PFSK-1 (cell line): ENCODE data around the gene NAA40.

Experiments
- FOXP2 ChIP-seq: optimal IDR thresholded peaks from 2 replicates; pipeline ENCODE3; 2011; ENCODE audit warnings: borderline replicate concordance, control low read depth, inconsistent platforms; ENCODE audit not compliant: insufficient read depth; ENCODE audit errors: extremely low read length, extremely low read depth
- POLR2AphosphoS5 ChIP-seq: IDR thresholded peaks from 2 replicates; pipeline ENCODE4 v1.6.1; 2012; ENCODE audit warnings: low read depth, mild to moderate bottlenecking, control low read depth, low read length, moderate library complexity
- SIN3A ChIP-seq: IDR thresholded peaks from 2 replicates; pipeline ENCODE4 v1.6.1; 2012; ENCODE audit warnings: mild to moderate bottlenecking, low read length, moderate library complexity, borderline replicate concordance; ENCODE audit not compliant: insufficient read depth
- TAF1 ChIP-seq: IDR thresholded peaks from 2 replicates; pipeline ENCODE4 v1.6.1; 2012; ENCODE audit warnings: low read length, control low read depth, borderline replicate concordance; ENCODE audit not compliant: insufficient read depth
- TF ChIP-seq, protein P1 (sequence below), 2 experiments: IDR thresholded peaks; 2 replicates each; pipeline versions ENCODE4 v1.6.1 to v1.8.0; 2011 to 2012; ENCODE audit warnings: low read depth in 2 of 2, low read length in 2 of 2, control low read depth in 1 of 2, inconsistent platforms in 1 of 2, mild to moderate bottlenecking in 1 of 2, moderate library complexity in 1 of 2; ENCODE audit not compliant: insufficient read depth in 1 of 2

The NAA40 gene

DNA sequence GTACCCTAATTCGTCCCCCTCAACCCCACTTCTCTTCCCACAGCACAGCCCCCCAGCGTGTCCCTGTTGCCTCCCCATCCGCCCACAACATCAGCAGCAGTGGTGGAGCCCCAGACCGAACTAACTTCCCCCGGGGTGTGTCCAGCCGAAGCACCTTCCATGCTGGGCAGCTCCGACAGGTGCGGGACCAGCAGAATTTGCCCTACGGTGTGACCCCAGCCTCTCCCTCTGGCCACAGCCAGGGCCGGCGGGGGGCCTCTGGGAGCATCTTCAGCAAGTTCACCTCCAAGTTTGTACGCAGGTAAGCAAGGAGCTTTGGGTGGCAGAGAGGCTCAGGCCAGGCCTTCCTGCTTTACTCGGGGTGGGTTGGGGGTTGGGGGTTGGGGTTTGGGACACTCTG lies 34.1 kb upstream of the NAA40 start:
- TF ChIP-seq SIN3A, result no peak
- TF ChIP-seq FOXP2, result no peak
- TF ChIP-seq, protein P1, sequence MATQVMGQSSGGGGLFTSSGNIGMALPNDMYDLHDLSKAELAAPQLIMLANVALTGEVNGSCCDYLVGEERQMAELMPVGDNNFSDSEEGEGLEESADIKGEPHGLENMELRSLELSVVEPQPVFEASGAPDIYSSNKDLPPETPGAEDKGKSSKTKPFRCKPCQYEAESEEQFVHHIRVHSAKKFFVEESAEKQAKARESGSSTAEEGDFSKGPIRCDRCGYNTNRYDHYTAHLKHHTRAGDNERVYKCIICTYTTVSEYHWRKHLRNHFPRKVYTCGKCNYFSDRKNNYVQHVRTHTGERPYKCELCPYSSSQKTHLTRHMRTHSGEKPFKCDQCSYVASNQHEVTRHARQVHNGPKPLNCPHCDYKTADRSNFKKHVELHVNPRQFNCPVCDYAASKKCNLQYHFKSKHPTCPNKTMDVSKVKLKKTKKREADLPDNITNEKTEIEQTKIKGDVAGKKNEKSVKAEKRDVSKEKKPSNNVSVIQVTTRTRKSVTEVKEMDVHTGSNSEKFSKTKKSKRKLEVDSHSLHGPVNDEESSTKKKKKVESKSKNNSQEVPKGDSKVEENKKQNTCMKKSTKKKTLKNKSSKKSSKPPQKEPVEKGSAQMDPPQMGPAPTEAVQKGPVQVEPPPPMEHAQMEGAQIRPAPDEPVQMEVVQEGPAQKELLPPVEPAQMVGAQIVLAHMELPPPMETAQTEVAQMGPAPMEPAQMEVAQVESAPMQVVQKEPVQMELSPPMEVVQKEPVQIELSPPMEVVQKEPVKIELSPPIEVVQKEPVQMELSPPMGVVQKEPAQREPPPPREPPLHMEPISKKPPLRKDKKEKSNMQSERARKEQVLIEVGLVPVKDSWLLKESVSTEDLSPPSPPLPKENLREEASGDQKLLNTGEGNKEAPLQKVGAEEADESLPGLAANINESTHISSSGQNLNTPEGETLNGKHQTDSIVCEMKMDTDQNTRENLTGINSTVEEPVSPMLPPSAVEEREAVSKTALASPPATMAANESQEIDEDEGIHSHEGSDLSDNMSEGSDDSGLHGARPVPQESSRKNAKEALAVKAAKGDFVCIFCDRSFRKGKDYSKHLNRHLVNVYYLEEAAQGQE (IDR thresholded peaks at IDR 0.05; ENCODE audit: insufficient read depth in 1 of 2, low read depth in 2 of 2, low read length in 2 of 2), result no peak
- no peak for TF ChIP-seq TAF1
- no peak for TF ChIP-seq POLR2AphosphoS5

DNA sequence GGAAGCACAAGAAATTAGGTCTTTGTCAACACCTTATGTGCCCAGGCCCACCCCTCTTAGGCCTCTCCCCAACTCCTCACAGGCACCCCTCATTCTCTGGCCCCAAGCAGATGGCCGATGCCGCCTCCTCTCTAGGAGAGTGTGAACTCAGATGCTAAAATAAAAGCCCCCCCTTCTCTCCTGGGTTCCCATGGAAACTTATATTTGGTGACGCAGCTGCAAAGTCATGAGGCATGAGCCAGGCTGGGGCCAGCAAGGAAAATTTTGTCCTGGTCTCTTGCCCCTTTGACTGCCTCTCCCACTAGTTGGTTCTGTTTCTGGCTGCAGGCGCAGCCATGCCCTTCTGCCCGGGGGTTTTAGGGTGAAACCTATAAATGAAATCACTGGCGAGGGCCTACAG lies 33.6 kb upstream of the NAA40 start:
- TF ChIP-seq, protein P1 (IDR thresholded peaks at IDR 0.05; ENCODE audit: insufficient read depth in 1 of 2, low read depth in 2 of 2, low read length in 2 of 2), result no peak
- TF ChIP-seq SIN3A (no peak), FOXP2 (no peak), TAF1 (no peak), POLR2AphosphoS5 (no peak)

DNA sequence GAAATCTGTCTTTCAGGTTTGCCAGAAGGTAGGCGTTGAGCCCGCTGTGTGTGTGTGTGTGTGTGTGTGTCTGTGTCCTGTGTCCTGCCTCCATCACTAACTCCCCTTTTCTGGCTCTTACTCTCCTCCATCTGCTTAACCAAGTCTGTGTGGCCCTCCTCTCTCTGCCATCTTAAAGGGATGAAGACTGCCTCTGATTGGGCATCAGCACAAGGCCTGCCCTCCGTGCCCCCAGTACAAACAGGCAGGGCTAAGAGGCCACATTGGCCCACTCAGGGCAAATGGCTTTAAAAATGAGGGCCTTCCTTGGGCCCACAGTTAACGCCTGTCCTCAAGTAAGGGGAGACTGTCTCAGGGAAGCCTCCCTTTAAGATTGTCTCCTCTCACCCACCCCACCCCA lies 32.7 kb upstream of the NAA40 start:
- TF ChIP-seq, protein P1 (IDR thresholded peaks at IDR 0.05; ENCODE audit: insufficient read depth in 1 of 2, low read depth in 2 of 2, low read length in 2 of 2), result no peak
- TF ChIP-seq FOXP2, result no peak
- no peak for TF ChIP-seq TAF1
- TF ChIP-seq SIN3A, result no peak
- no peak for TF ChIP-seq POLR2AphosphoS5

DNA sequence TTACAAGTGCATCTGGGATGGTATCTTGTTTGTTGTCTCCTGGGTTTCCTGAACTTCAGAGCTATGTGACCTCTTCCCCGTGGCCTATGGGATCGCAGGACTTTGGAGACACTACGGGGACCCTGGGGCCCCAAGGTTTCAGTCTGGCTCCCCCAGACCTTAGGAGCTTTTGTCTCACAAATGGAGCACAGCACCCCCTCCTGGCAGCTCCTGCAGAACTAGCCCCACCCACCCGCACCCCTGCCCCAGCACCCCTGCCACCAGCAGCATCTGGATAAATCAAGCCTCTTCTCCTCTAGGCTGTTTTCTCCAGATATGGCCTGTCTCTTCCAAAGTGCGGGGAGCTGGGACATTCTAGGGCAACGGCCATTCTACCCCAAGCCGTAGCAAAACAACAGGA lies 32.2 kb upstream of the NAA40 start:
- TF ChIP-seq SIN3A (no peak), POLR2AphosphoS5 (no peak)

DNA sequence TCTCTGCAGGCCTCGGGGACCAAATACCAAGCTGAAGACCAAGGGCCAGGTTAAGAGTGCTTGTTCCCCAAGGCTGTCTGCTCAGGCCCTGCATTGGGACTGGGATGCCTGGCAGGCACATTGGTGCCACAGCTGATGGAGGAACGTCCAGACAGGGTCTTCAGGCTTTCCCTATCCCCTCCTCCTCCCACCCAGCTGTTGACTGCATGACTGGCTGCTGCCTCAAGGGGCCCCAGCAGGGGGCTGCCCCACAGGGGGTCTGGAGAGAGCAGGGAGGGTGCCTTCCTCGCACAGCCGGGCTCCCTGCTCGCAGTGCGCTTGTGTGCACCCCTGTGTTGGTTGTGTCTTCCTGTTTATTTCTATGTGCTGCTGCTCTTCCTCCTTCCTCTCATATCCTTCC lies 31.7 kb upstream of the NAA40 start:
- TF ChIP-seq FOXP2 (no peak), TAF1 (no peak), SIN3A (no peak), POLR2AphosphoS5 (no peak)
- TF ChIP-seq, protein P1 (IDR thresholded peaks at IDR 0.05; ENCODE audit: insufficient read depth in 1 of 2, low read depth in 2 of 2, low read length in 2 of 2), result no peak
